Measurements from ENCODE around the gene MRPS33.
"Not testable (repeated sequence)": the region's sequence is repeated elsewhere in the genome, so short reads cannot be mapped to it uniquely, and the experiment has no call there.

The MRPS33 gene

GRCh38 chr7:141012044-141012685, 2.6 kb downstream of the MRPS33 start:
- DNase-seq (ENCODE audit: low read depth, low spot score): peak; percentile 72

- no peak for DNase-seq (ENCODE audit: low read depth, low spot score)
Observed at GRCh38 chr7:141011443-141011842, 3.3 kb downstream of the MRPS33 start.

- DNase-seq (ENCODE audit: low read depth, low spot score): no peak
Observed at GRCh38 chr7:141003172-141004065, 11.3 kb downstream of the MRPS33 start.

DNA sequence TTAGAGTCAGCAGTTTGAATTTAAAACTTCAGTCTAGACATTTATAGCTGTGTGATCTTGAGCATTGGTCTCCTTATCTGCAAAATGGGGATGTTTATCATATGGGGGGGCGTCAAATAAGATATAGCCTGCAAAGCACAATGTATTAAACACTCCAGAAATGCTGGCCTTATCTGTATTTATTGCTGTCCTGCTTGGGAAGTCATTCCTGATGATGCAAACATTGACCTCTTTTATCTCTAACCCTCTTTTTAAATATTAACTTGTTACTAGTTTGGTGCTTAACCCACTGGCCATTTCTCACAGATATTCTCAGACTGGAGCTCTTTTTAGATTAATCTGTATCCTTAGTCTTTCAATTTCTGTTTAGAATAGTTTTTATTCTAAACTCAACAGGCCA, 13.2 kb downstream of the MRPS33 start:
- no peak for DNase-seq (ENCODE audit: low read depth, low spot score)

DNA sequence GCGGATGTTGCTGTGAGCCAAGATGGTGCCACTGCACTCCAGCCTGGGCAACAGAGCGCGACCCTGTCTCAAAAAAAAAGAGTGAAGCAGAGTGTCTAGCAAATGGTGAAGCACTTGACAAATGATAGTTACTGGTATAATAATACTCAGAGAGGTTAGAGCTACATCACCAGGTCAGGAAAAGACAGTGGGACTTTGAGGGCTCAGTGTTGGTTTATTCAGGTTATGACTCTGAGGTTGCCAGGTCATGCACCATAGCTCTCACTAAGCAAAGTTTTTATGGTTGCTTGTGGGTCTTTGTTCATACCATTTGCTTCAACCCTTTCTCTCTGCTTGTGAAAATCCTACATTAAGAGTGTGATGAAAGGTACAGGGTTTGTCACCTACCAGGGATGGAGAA, 13.6 kb downstream of the MRPS33 start:
- no peak for DNase-seq (ENCODE audit: low read depth, low spot score)

DNA sequence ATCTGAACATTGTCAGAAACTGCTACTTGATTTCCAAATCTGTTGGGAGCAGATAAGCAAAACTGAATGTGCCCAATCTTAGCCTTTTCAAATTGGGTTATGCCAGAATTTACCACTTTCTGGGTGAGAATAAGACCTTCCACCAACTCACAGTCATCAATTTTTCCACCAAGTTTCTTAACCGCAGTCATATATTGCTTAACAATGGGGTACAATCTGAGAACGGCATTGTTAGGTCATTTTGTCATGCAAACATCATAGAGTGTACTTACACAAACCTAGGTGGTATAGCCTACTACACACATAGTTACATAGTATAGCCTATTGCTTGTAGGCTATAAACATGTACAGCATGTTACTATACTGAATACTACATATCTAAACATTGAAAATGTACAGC, 16.0 kb downstream of the MRPS33 start:
- DNase-seq (ENCODE audit: low read depth, low spot score): no peak

DNA sequence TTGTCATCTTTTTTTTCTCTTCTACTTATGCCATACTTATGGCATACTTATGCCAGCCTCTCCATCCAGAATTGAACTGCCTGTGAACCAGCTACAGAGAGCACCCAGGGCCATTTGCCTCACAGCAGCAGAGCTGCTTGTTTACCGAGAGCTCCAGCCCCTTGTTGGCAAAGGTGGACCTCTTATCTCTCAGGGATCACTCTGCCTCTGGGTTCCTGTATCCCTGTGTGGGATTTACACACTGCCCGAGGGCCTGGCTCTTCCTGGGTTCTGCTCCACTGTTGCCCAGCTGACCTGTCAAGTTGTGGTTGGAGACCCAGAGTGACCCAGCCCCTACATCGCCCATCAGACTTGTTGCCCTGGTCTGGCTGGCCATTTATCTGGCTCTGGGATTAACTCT, 22.3 kb downstream of the MRPS33 start:
- no peak for DNase-seq (ENCODE audit: low read depth, low spot score)

DNA sequence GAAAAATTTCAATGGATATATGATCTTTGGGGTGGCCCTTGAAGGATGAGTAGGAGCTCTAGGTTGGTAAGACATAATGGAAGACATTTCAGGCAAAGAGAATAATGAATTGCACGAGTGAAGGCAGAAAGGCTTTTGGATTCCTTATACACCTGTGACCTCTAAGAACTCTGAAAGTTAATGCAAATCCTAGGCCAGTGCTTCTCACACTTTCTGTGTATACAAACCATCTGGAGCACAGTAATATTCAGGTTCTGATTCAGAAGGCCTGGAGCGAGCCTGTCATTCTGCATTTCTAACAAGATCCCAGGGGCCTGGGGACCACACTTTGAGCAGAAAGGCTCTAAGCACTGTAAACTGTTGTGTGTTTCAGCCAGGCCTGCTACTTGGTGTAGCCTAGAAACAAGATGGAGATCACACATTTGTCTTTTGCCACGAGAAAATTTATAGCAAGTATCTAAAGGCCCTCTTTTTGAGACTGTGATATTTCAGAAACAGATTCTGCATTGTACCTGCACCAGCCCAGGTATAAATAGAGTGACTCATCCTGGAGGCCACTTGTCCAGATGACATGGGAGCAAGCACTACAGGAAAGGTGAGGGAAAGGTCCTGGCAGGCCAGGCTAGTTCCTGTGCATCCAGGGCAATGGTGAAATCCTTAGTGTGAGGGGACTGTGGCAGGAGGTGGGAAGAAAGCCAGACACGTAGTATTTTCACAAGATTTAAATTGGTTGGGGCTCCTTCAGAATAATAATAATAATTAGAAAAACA, 24.4 kb downstream of the MRPS33 start:
- no peak for DNase-seq (ENCODE audit: low read depth, low spot score)

DNA sequence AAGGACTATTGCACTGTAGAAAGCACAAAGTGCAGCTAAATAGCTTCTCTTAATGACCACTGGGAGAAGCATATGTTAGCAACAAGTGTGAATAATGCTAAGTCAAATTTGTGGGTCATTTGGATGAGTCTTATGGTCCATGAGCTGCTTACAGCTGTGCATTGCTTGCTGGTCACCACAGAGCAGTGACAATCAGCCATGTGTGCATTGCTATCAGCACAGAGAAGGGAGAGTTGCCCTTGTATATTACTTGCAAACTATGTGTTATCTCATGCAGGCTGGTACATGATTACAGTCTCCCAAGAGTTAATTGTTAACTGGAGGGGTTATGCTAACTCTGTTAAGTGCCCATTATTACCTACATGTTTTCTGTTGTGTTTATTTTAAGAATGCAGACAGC, 25.7 kb downstream of the MRPS33 start:
- DNase-seq (ENCODE audit: low read depth, low spot score): no peak

GRCh38 chr7:140983802-140984201, 30.9 kb downstream of the MRPS33 start:
- DNase-seq (ENCODE audit: low read depth, low spot score): peak; percentile 4

DNA sequence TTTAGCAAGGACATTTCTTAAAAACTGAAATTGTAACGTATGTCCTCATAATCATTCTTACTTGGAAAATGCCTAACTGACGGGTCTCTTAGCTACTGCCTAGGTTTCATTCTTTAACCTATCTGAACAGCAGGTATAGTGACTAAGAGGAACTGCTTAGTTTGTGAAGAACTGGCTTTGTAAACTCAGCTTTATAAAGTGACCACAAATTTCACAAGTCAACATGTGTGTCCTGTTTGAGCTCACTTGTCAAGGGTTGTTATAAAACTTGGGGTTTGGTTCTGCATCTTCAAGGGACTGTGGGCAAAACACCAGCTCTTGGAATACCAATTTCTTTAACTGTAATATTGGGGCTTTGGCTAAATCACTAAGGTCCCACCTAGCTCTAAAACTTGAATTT, 32.2 kb downstream of the MRPS33 start:
- no peak for DNase-seq (ENCODE audit: low read depth, low spot score)

DNA sequence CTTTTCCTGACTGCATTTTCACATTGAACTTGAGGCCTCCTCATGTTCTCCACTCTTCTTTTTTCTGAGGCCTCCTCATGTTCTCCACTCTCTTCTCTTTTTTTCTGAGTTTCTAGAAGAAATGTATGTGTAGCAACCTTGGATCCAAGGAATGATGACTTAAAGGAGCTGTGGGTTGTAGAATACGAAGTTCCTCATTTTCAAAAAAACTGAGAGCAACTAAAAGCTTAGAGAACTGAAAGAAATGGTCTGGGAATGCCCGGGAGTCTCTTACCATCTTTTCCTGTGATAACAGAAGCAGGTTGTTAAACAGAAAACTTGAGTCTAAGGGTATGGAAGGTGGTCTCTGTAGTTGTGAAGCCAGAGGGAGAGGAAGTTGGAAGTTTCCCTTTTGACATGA, 32.8 kb downstream of the MRPS33 start:
- DNase-seq (ENCODE audit: low read depth, low spot score): no peak

DNA sequence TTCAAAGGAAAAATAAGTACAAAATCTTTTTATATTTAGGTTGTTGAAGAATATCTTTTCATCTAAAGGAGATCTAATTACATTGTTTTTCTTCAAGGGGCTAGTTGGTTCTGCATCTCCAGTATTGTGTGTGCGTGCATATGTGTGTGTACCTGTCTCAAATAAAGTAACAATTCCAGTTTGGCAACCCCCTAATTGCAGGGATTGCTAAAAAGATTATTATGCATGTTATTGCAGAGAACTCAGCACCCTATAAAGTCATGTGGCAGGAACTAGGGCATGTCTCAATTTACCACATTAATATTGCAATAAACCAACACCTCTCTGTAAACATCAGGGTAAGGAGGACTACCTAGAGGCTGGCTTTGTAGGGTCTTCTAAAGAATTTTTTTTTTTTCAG, 37.0 kb downstream of the MRPS33 start:
- no peak for DNase-seq (ENCODE audit: low read depth, low spot score)

DNA sequence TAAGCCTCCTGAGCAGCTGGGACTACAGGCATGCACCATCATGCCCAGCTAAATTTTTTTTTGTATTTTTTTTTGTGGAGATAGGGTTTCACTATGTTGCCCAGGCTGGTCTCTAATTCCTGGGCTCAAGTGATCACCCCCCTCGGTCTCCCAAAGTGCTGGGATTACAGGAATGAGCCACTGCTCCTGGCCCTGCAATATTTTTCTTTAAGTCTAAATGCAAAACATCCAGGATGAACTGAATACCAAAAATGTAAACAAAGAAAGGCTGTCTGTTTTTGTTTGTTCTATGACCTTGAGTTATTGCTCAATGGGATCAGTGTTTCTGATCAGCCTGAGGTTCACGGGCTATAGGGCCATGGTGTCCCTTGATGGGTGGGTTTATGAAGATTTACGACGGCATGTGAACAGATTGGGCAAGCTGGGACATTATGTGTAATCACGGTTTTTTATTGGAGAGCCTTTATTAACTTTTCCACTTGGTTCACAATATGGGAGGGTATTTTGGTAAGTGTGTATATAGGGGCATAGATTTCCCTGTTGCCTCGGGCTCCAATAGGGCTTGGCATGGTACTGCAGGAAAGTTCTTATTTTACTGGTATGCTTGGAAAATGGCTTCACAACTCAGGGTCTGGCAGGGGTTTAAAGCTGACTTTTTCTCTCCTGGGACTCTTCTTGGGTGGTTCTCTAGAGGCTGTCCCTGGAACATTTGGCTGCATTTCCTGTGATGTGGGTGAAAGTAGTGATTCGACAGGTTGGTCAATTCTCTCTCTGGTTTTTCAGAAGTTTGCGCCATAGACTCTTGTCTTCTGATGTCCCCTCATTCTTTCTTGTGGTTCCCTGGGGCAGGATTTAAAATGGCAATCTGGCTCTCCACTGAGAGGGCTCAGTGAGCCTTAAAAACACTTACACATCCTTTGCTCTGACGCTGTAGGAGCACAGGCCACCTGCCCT, 41.6 kb downstream of the MRPS33 start:
- no peak for DNase-seq (ENCODE audit: low read depth, low spot score)

DNA sequence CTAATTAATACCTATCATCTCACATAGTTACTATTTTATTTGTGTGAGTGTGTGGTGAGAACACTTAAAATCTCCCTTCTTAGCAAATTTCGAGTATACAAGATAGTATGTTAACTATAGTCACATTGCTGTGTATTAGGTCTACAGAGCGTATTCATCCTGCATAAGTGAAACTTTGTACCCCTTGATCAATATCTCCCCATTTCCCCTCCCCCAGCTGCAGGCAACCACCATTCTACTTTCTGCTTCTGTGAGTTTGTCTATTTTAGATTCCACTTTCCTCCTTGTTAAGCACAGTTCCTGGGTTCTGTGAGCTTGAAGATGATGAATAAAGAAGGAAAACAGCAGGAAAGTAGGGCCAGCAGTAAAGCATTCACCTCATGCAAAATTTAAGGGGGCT, 42.4 kb downstream of the MRPS33 start:
- DNase-seq (ENCODE audit: low read depth, low spot score): no peak

DNA sequence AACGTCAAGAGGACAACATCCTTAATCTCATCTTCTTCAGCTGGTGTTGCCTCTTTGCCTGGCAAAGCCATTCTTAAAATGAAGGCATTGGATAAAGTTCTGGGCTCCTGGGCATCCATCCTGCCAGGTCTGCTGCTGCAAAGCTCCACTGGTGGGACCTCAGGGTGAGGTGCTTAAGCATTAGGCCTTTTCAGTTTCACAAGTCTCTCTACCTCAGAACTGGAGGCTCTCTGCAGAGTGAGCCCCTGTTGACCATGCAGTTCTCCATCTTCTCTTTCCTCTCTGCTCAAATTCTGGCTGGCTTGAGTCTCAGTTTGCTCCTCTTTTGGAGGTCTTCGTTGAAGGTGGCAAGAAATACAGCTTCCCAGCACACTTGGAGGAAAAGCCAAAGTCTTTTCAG, 47.3 kb downstream of the MRPS33 start:
- no peak for DNase-seq (ENCODE audit: low read depth, low spot score)

DNA sequence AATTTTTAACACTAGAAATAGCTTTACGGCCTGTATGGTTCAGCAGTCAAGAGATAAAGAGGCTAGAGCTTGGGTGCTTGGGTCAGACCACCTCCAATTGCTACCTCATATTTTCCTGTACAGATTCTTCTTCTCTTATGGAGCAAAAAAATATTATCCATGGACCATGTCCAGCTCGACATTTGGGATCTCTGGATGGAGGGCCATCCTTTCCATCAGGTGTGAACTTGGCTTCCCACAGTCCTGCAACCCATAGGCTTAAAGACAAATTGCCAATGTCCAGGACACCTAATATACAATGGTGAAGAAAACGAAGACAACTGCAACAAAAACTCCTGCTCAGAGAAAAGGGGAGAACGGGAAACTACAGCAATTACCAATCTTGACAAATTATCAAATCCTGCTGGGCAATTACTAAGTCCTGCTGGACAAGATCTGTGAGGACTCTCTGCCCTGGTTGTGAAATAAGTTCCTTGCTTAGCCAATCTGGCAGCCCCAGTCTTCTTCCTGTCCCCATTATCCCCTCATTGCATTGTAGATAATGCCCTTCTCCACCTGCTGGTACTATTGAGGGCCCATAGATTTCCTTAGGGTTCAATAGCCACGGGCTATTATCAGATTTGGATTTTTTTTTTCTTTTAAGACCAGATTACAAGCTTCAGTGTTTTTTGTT, 48.1 kb downstream of the MRPS33 start:
- DNase-seq (ENCODE audit: low read depth, low spot score): no peak

DNA sequence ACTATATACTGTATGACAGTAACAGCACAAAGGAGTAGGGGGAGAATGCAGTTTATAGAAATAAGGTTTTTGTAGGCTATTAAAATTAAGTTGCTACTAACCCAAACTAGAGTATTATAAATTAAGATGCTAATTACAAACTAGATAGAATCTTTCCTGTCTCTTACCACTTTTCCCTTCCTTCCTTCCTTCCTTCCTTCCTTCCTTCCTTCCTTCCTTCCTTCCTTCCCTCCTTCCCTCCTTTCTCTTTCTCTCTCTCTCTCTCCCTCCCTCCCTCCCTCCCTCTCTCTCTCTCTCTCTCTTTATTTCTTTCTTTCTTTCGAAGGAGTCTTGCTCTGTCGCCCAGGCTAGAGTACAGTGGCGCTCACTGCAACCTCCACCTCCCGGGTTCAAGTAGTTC, 53.6 kb downstream of the MRPS33 start:
- no peak for DNase-seq (ENCODE audit: low read depth, low spot score)

DNA sequence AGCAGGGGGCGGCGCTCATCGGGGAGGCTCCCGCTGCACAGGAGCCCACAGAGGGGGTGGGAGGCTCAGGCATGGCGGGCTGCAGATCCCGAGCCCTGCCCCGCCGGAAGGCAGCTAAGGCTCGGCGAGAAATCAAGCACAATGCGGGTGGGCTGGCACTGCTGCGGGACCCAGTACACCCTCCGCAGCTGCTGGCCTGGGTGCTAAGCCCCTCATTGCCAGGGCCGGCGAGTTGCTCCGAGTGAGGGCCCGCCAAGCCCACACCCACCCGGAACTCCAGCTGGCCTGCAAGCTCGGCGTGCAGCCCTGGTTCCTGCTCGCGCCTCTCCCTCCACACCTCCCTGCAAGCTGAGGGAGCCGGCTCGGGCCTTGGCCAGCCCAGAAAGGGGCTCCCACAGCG, 57.8 kb downstream of the MRPS33 start:
- not testable (repeated sequence) for DNase-seq (ENCODE audit: low read depth, low spot score)
